ENCODE measurements around the gene NCF2.

GRCh38 chr1:183550915-183551314 lies 39.3 kb downstream of the NCF2 start:
- TF ChIP-seq CTCF (IDR thresholded peaks at IDR 0.05): no peak
- TF ChIP-seq POLR2A (IDR thresholded peaks at IDR 0.05): no peak
